ENCODE data around the gene UBAC2. TPM values are rescaled to one million over a fixed set of nuclear protein-coding genes. Genes with fewer than 3 reads are reported as not detected.
A peak's percentile ranks its signal among the peaks of the same experiment; 100 is the strongest.

The UBAC2 gene
- polyA plus RNA-seq, 3 donors: 59.6 to 113 (median 96.7) TPM

- Mint-ChIP-seq H3K9me3 (no peaks in the 10 kb centered on the region), H3K4me1 (peaks cover 62% of the 10 kb centered on the region), H3K27ac (peak overlapping the region in 5 of 7 donors; percentile 6 to 86 (median 49)), H3K4me3 (no peak overlapping the region), H3K27me3 (ENCODE audit: low read depth in 3 of 3) (peaks cover 0 to 3% (median 2%) of the 10 kb centered on the region in 3 donors), H3K36me3 (peaks cover 39 to 40% of the 10 kb centered on the region in 2 donors)
- intact Hi-C loops (cut with micrococcal nuclease): loop anchor here in 1 of 2 donors (5.0 kb wide), 1 partner anchor 53 kb away; the partner anchor contains the start of gene GPR18
- H3K27me3 ChIP-seq (ENCODE audit: control insufficient read depth in 2 of 2, insufficient read depth in 2 of 2, low read length in 2 of 2): no peaks in the 10 kb centered on the region
- no peaks in the 10 kb centered on the region for H3K9me3 ChIP-seq (replicated peaks in 1 of 2; ENCODE audit: control insufficient read depth in 1 of 2, insufficient read depth in 1 of 2, low read length in 2 of 2)
- no peak for DNase-seq
- no peak for TF ChIP-seq CTCF (IDR thresholded peaks at IDR 0.05)
- H3K4me2 ChIP-seq (replicated peaks; ENCODE audit: extremely low read depth, low read length, poor library complexity, severe bottlenecking): no peak overlapping the region
- peak overlapping the region in 1 of 2 donors; percentile 54 for H3K27ac ChIP-seq (ENCODE audit: low read depth in 1 of 2, low read length in 2 of 2)
- H3K4me1 ChIP-seq (ENCODE audit: control insufficient read depth in 1 of 2, insufficient read depth in 2 of 2, low read length in 2 of 2): peaks cover 32 to 44% of the 10 kb centered on the region in 2 donors
- H3K9ac ChIP-seq (ENCODE audit: insufficient read depth, low read length, poor library complexity, severe bottlenecking): no peak overlapping the region
- peaks cover 66% of the 10 kb centered on the region for H4K20me1 ChIP-seq (ENCODE audit: insufficient read depth, low read length)
- H2AFZ ChIP-seq (ENCODE audit: insufficient read depth, low read depth, low read length, poor library complexity, severe bottlenecking): no peak overlapping the region
- no peak overlapping the region for H3K4me3 ChIP-seq (replicated peaks in 1 of 3; ENCODE audit: low read depth in 2 of 3, low read length in 3 of 3)
- H3K36me3 ChIP-seq (replicated peaks in 1 of 2; ENCODE audit: control insufficient read depth in 1 of 2, insufficient read depth in 2 of 2, low read length in 2 of 2): peaks cover 13 to 33% of the 10 kb centered on the region in 2 donors
- WGBS (ENCODE audit: insufficient coverage): 58% methylated on average over 6 of the region's 9 CpGs
- peaks cover 91% of the 10 kb centered on the region for H3K79me2 ChIP-seq (ENCODE audit: insufficient read depth, low read length)
Observed at GRCh38 chr13:99203601-99204579, 3.2 kb downstream of the UBAC2 start.

GRCh38 chr13:99205621-99206220 is 5.1 kb downstream of the UBAC2 start:
- H3K9ac ChIP-seq (ENCODE audit: insufficient read depth, low read length, poor library complexity, severe bottlenecking): no peak overlapping the region
- no peak overlapping the region for H3K4me3 Mint-ChIP-seq
- H3K9me3 Mint-ChIP-seq: no peaks in the 10 kb centered on the region
- no peaks in the 10 kb centered on the region for H3K9me3 ChIP-seq (replicated peaks in 1 of 2; ENCODE audit: control insufficient read depth in 1 of 2, insufficient read depth in 1 of 2, low read length in 2 of 2)
- no peak for TF ChIP-seq CTCF (IDR thresholded peaks at IDR 0.05)
- H3K27me3 ChIP-seq (ENCODE audit: control insufficient read depth in 2 of 2, insufficient read depth in 2 of 2, low read length in 2 of 2): no peaks in the 10 kb centered on the region
- H3K27ac ChIP-seq (ENCODE audit: low read depth in 1 of 2, low read length in 2 of 2): no peak overlapping the region
- no peak for DNase-seq
- H3K79me2 ChIP-seq (ENCODE audit: insufficient read depth, low read length): peaks cover 100% of the 10 kb centered on the region
- H3K27ac Mint-ChIP-seq: peak overlapping the region in 2 of 7 donors; percentile 26 to 27
- peaks cover 84% of the 10 kb centered on the region for H4K20me1 ChIP-seq (ENCODE audit: insufficient read depth, low read length)
- H3K4me2 ChIP-seq (replicated peaks; ENCODE audit: extremely low read depth, low read length, poor library complexity, severe bottlenecking): no peak overlapping the region
- H2AFZ ChIP-seq (ENCODE audit: insufficient read depth, low read depth, low read length, poor library complexity, severe bottlenecking): no peak overlapping the region
- H3K4me3 ChIP-seq (replicated peaks in 1 of 3; ENCODE audit: low read depth in 2 of 3, low read length in 3 of 3): no peak overlapping the region
- peaks cover 40 to 43% of the 10 kb centered on the region in 2 donors for H3K36me3 Mint-ChIP-seq
- peaks cover 13 to 40% of the 10 kb centered on the region in 2 donors for H3K36me3 ChIP-seq (replicated peaks in 1 of 2; ENCODE audit: control insufficient read depth in 1 of 2, insufficient read depth in 2 of 2, low read length in 2 of 2)
- WGBS (ENCODE audit: insufficient coverage): 94% methylated on average over 8 of the region's 22 CpGs
- intact Hi-C loops (cut with micrococcal nuclease): no loop called here
- H3K27me3 Mint-ChIP-seq (ENCODE audit: low read depth in 3 of 3): peaks cover 0 to 3% (median 2%) of the 10 kb centered on the region in 3 donors
- H3K4me1 Mint-ChIP-seq: peaks cover 65% of the 10 kb centered on the region
- H3K4me1 ChIP-seq (ENCODE audit: control insufficient read depth in 1 of 2, insufficient read depth in 2 of 2, low read length in 2 of 2): peaks cover 26 to 34% of the 10 kb centered on the region in 2 donors

Measured in CD14-positive monocyte (primary cell).